GM12864 (cell line): Measurements from ENCODE around the gene GALNT6.

Experiments
- DNase-seq: peaks from one replicate; pipeline ENCODE4 v3.0.0-alpha.2; 2011; ENCODE audit warnings: low read depth
- H3K4me3 ChIP-seq: 2 replicates; pipeline ENCODE4 v1.5.1; 2011; ENCODE audit warnings: mild to moderate bottlenecking, low read depth, low read length, control low read depth
- CTCF ChIP-seq: IDR thresholded peaks from 2 replicates; pipeline ENCODE4 v1.5.1; 2011; ENCODE audit warnings: low read depth, mild to moderate bottlenecking, moderate library complexity, low read length, control low read depth, inconsistent platforms; ENCODE audit errors: missing control alignments

GALNT6 gene

GRCh38 chr12:51335931-51336330 lies 55.3 kb downstream of the GALNT6 start:
- no peak overlapping the region for H3K4me3 ChIP-seq
- DNase-seq, result no peak
- TF ChIP-seq CTCF, result no peak

DNA sequence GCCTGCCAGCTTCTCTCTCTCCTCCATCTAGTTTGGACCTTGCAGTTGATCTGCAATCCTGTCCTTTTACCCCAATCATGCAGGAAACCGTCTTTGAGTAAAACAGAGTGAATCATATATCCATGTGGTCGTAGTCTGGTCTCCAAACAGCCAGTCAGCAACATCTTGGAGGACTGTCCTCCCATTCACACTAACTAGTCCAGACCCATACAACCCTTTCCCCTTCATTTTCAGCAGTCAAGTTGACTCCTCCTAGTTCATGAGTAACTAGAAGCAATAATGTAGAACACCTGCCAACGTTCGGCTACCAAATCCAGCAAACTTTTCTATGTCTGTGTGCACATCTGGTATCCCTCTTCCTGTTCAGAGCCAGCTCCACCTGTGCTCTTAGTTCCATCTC lies 56.4 kb downstream of the GALNT6 start:
- H3K4me3 ChIP-seq, result no peak overlapping the region
- no peak for DNase-seq
- no peak for TF ChIP-seq CTCF

GRCh38 chr12:51333536-51333935 lies 57.7 kb downstream of the GALNT6 start:
- no peak overlapping the region for H3K4me3 ChIP-seq
- no peak for TF ChIP-seq CTCF
- no peak for DNase-seq

- H3K4me3 ChIP-seq, result no peak overlapping the region
- DNase-seq, result no peak
- no peak for TF ChIP-seq CTCF
Measured at GRCh38 chr12:51330186-51330585, 61.0 kb downstream of the GALNT6 start.

GRCh38 chr12:51329742-51330141 lies 61.5 kb downstream of the GALNT6 start:
- TF ChIP-seq CTCF, result no peak
- no peak overlapping the region for H3K4me3 ChIP-seq
- DNase-seq, result no peak

GRCh38 chr12:51328587-51328986 lies 62.6 kb downstream of the GALNT6 start:
- H3K4me3 ChIP-seq, result no peak overlapping the region
- TF ChIP-seq CTCF, result no peak
- DNase-seq, result no peak

- no peak overlapping the region for H3K4me3 ChIP-seq
- no peak for TF ChIP-seq CTCF
- peak; percentile 80 for DNase-seq
Measured at GRCh38 chr12:51326698-51327439, 64.3 kb downstream of the GALNT6 start.
